ENCODE measurements around the gene SLC27A5. TPM values are rescaled to one million over a fixed set of nuclear protein-coding genes. Genes with fewer than 3 reads are reported as not detected.

SLC27A5 gene
- total RNA-seq (1 to 10 TPM; 1.8 to 5.0 (median 3.6) TPM), polyA plus RNA-seq (1 to 10 TPM; 5.9 to 9.1 TPM)
- long read RNA-seq, donor 1, partial matches to known transcripts = 0 of 2 reads
- long read RNA-seq, donor 1, other reads (novel, unspliced or antisense) = 0 of 2 reads
- long read RNA-seq, donor 2, partial matches to known transcripts = 0 of 3 reads
- long read RNA-seq, donor 2, other reads (novel, unspliced or antisense) = 2 of 3 reads
- long read RNA-seq, donor 3 = 0 reads

GRCh38 chr19:58511353-58512208 is at the start of gene SLC27A5:
Gene SLC27A5, minus strand, starts transcription at chr19:58511992. Its CDS starts 37 bp downstream, at chr19:58511955.
- no peaks in the 10 kb centered on the region for H3K9me3 ChIP-seq
- DNase-seq (no peak), ATAC-seq (no peak)
- H3K4me3 ChIP-seq = no peak within 1 kb of the TSS
- intact Hi-C loops (cut with DNase I) = loop anchor here in 1 of 10 donors (5.0 kb wide), 1 partner anchor 294 kb away; no protein-coding TSS in a partner anchor
- TF ChIP-seq POLR2A (IDR thresholded peaks at IDR 0.05) (no peak), CTCF (IDR thresholded peaks at IDR 0.05) (no peak)
- peaks cover 0 to 22% (median 10%) of the 10 kb centered on the region in 9 donors for H3K36me3 ChIP-seq
- no peaks in the 10 kb centered on the region for H3K27me3 ChIP-seq
- H3K27ac ChIP-seq = no peak within 1 kb of the TSS
- 88 to 92% (median 90%) methylated on average over 4 to 25 of the region's 25 CpGs for WGBS, 4 donors
- peaks cover 0 to 32% (median 17%) of the 10 kb centered on the region in 12 donors for H3K4me1 ChIP-seq

GRCh38 chr19:58560921-58561320 is 49.1 kb upstream of the SLC27A5 start:
- DNase-seq (peak in 1 of 5 donors; percentile 45), ATAC-seq (no peak)
- intact Hi-C loops (cut with DNase I) = no loop called here
- Histone ChIP-seq H3K4me3 (no peak overlapping the region), H3K27ac (no peak overlapping the region), H3K9me3 (no peaks in the 10 kb centered on the region), H3K27me3 (peaks cover 0 to 21% (median 0%) of the 10 kb centered on the region in 9 donors), H3K36me3 (peaks cover 0 to 13% (median 10%) of the 10 kb centered on the region in 9 donors), H3K4me1 (peaks cover 11 to 56% (median 48%) of the 10 kb centered on the region in 12 donors)
- TF ChIP-seq POLR2A (IDR thresholded peaks at IDR 0.05) = no peak
- TF ChIP-seq CTCF (IDR thresholded peaks at IDR 0.05) = no peak

GRCh38 chr19:58560007-58560887 is 48.5 kb upstream of the SLC27A5 start:
- H3K36me3 ChIP-seq = peaks cover 0 to 19% (median 14%) of the 10 kb centered on the region in 9 donors
- ATAC-seq = no peak
- intact Hi-C loops (cut with DNase I) = no loop called here
- H3K4me1 ChIP-seq = peaks cover 11 to 62% (median 54%) of the 10 kb centered on the region in 12 donors
- TF ChIP-seq CTCF (IDR thresholded peaks at IDR 0.05) (no peak), POLR2A (IDR thresholded peaks at IDR 0.05) (no peak)
- peak overlapping the region in 9 of 12 donors; percentile 73 to 96 (median 84) for H3K4me3 ChIP-seq
- H3K9me3 ChIP-seq = no peaks in the 10 kb centered on the region
- peak in 2 of 5 donors; percentile 27 to 30 for DNase-seq
- WGBS, 4 donors = 80 to 87% (median 83%) methylated on average over 8 of the region's 8 CpGs
- H3K27ac ChIP-seq = peak overlapping the region in 11 of 12 donors; percentile 90 to 100 (median 100)
- H3K27me3 ChIP-seq = peaks cover 0 to 21% (median 0%) of the 10 kb centered on the region in 9 donors

Data from heart left ventricle (tissue), 16 donors.